ENCODE data around the gene SETBP1.
A peak's percentile ranks its signal among the peaks of the same experiment; 100 is the strongest.

SETBP1 gene

DNA sequence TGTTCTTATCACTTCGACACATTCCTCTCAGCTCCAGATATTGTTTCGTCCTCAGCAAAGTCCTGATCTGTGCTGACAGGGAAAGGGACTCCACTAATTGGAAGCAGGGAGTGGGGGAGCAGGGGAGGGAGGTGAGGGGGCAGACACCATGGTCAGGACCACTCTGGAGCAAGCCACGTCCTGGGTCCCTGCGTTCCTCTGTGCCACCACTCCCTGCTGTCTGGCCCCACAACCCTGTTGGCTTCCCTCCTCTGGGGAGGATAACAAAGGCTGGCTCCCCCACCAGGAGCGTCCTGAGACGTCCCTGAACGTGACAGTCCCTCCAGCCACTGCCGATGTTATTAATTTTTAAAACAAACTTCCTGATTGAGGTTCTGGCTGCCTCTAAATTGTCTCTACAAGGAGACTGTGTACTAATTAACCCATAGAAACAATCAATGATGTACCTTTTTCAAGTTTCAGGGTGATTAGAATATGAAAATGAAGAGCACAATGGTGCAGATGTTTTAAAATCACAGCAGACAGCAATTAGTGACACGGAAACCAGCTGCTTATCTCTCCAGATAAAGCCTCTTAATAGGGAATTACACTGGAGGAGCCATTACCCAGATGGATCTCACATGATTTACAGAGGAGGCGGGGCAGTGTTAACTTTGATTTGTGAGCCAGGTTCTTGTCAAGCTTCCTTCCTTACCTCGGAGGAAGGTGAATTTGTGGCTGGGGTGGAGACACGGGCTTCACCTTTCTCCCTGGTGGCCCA is 257.5 kb downstream of the SETBP1 start:
- DNase-seq (ENCODE audit: low spot score), result no peak

DNA sequence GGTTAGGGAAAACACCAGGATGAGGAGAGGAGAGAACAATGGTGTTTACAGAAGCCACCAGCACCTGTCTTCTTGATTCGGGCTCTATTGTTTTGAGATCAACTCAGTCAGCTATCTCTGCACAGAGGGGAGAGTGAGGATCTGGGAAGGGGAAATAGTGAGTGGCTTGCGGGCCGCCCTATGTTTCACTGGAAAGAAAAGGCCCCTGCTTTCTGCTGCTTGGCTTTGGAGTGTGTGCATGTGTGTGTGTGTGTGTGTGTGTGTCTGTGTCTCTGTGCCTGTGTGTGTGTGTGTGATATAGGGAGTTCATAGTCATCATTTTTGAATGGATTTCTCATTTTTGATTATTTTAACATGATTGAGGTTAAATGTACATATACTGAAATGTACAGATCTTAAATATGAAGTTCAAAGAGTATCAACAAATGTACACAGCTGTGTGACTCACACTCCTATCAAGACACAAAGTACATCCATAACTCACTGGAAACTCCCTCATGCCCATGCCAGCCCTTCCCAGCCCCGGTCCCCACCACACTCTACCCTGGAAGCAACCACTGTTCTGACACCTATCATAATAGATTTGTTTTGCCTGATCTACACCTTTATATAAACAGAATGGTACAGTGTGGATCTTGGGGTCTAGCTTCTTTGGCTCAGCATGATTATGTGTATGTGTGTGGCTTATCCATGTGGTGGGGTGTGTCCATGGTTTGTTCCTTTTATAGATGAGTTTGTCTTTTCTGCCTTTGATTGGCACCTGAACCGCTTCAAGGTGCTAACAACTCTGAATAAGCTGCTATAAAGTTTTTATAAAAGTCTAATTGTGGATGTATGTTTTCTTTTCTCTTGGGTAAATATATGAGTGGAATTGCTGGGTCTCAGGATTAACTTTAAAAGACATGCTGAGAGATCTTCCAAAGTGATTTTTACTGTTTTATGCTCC is 258.3 kb downstream of the SETBP1 start:
- peak; percentile 52 for DNase-seq (ENCODE audit: low spot score)

DNA sequence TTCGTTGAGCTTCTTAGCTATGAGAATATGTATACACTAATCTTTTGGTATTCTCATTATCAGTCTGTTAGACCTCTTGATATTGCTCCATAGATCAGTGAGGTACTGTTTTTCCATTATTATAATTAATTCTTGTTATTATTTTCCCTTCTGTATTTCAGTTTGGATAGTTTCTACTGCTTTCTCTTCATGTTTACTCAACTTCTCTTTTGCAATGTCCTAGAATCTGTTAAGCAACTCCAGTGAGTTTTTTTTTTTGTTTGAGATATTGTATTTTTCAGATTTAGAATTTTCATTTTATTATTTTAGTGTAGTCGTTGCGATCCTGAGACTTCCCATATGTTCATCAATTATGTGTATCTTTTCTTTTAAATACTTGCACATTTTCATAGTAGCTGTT is 260.8 kb downstream of the SETBP1 start:
- no peak for DNase-seq (ENCODE audit: low spot score)

DNA sequence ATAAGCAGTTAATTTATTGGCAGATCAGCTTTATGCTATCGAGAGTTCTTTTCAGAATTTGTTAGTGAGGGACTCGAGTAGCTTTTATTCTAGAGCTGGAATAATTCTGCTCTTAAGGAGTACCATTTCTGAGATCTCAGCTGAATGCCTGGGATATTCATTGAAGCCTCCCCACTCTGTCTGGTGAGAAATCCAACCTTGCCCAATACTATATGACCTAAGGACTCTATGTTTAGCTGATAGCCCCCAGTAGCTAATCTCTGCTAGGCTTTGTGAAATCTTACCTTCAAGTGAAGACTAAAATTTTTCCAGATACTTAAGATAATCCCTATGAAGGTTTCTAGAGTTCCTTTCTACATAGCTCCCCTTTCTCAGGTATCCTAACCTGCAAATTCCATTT is 261.4 kb downstream of the SETBP1 start:
- no peak for DNase-seq (ENCODE audit: low spot score)

DNA sequence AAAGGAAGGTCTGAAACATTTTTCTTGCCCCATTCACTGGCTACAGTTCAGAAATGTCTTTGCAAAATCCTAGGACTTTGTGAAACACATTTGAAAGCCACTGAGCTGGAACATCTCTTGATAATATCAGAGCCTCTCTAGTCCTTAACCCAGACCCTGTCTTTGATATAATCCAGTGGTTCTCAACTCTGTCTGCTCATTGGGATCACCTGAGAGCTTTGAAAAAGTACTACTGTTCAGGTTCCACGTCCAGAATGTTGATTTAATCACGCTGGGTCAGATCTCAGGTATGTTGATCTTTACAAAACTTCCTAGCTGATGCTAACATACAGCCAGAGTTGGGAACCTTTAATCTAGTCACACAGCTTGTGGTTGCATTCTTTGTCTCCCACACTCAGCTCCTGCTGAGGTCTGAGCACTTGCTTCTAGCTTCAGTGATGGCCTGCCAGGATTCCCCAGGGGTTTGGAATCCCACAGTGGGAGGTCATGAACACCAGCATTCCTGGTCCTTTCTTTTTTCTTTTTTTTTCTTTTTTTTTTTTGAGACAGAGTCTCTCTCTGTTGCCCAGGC is 262.7 kb downstream of the SETBP1 start:
- peak; percentile 96 for DNase-seq (ENCODE audit: low spot score)

DNA sequence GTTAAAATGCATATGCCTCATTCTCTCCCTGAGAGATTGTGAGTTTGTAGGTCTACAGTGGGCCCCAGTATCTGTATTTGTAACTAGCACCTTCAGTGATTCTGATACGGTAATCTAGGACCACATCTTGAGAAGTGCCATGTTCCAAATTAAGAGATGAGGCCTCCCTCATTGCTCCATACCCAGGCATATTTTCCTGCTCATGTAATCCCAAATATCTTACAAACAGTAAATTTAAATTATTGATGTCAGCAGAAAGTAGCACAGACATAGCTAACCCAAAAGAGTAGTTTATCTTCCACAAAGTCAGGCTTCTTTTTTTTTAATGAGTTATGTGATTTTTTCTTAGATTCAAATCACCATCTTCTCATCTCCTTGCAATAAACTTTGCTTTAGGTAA is 263.8 kb downstream of the SETBP1 start:
- DNase-seq (ENCODE audit: low spot score), result no peak

DNA sequence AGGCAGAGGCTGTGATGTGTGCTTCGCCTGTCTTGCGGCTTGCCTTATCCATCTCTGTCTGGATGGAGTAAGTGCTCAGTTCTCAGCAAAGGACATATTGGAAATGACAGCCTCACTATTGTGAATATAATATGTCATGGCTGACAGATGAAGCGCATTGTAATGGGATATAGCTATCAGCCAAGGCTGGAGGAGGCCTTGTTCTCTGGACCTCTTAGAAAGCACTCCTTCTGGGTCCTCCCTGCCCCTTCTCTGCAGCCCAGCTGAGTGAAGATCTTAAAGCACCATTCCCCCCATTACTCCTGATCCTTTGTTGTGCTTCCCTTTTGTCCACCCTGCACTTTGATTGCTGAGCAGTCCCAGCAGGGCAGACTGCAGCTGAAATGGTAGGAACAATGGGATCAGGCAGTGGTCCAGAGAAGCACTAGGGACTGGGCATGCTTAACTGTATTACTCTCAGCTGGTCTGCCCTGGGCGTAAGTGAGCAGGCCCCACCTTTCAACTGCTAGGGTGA is 265.3 kb downstream of the SETBP1 start:
- DNase-seq (ENCODE audit: low spot score), result no peak

DNA sequence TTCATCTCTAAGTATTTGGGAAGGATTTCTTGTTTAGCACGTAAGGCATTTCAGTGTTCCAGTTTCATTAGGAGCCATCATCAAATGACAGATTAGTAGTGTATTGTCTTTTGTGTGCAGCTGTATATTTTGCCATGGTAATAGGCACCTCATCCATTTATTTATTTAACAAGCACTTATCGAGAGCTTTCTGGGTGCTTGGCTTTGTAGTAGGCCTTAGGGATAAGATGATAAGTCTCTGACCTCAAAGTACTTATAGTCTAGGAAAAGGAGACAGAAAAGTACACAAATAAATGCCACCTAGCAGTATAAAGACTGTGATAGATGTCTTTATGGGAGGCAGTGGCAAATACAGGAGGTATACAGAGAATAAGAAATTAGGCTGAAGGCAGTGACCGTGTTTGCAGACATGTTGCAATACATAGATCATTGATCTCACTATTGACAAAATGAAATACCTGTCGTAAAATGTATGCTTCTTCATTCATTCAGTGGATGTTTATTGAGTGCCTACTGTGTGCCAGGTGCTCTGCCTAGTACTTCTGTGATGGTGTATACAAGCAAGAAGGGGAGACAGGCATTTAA is 265.9 kb downstream of the SETBP1 start:
- no peak for DNase-seq (ENCODE audit: low spot score)

DNA sequence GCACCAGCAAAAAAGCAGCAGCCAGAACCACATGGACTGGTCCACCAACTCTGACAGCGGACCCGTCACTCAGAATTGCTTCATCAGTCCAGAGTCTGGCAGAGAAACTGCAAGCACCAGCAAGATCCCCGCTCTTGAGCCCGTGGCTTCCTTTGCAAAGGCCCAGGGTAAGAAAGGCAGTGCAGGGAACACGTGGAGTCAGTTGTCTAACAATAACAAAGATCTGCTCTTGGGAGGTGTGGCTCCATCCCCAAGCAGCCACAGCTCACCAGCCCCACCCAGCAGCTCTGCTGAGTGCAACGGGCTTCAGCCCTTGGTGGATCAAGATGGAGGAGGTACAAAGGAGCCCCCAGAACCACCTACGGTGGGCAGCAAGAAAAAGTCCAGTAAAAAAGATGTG is 269.3 kb downstream of the SETBP1 start:
- DNase-seq (ENCODE audit: low spot score), result no peak

DNA sequence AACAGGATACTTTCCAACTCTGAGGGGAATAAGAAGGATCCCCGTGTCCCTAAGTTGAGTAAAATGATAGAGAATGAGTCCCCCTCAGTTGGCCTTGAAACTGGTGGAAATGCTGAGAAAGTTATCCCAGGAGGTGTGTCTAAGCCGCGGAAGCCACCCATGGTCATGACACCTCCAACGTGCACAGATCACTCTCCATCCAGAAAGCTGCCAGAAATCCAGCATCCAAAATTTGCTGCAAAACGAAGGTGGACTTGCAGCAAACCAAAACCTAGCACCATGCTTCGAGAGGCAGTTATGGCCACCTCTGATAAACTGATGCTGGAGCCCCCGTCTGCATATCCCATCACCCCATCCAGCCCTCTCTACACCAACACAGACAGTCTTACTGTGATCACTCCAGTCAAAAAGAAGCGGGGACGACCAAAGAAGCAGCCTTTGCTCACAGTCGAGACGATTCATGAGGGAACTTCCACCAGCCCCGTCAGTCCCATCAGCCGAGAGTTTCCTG is 270.1 kb downstream of the SETBP1 start:
- no peak for DNase-seq (ENCODE audit: low spot score)

DNA sequence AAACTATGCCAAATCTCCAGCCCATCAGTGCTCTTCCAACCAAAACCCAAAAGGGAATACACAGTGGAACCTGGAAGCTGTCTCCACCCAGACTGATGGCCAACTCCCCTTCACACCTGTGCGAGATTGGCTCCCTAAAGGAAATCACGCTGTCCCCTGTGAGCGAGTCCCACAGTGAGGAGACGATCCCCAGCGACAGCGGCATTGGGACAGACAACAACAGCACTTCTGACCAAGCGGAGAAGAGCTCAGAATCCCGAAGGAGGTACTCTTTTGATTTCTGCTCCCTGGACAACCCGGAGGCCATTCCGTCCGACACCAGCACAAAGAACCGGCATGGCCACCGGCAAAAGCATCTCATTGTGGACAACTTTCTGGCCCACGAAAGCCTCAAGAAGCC is 271.1 kb downstream of the SETBP1 start:
- no peak for DNase-seq (ENCODE audit: low spot score)

DNA sequence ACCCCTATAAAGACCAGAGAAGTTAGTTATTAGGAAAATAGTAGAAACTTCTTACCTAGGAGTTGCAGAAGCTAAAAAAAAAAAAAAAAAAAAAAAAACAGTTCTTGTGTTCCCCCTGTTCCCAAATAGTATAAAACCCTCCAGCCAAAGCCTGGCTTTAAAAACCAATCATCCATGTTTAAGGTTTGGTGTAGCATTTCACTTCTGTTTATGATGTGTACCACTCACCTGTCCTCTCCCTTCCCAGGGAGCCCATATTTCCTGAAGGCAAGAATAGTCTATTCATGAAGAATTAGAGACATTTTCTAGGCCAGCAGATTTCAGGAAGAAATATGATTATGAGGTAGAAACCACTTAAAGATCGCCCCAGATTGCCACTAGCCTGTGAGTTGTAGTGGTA is 273.6 kb downstream of the SETBP1 start:
- no peak for DNase-seq (ENCODE audit: low spot score)

DNA sequence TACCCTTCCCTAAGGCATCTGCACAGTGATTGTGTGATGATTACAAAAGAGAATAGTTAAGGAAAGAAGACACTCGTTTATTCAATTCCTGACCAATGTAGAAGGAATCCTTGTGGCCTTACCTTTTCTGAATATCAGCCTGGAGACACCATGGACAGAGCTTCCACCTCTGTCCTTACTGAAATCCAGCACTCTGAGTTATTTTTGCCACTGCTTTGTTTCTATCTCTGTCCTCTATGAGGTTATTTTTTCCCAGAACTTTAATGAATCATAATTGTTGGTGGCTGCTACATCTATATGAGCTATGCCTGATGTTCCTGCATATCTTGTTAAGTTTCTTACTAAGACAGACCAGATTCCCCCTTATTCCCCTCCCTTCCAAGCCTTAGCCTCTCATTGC is 275.1 kb downstream of the SETBP1 start:
- no peak for DNase-seq (ENCODE audit: low spot score)

DNA sequence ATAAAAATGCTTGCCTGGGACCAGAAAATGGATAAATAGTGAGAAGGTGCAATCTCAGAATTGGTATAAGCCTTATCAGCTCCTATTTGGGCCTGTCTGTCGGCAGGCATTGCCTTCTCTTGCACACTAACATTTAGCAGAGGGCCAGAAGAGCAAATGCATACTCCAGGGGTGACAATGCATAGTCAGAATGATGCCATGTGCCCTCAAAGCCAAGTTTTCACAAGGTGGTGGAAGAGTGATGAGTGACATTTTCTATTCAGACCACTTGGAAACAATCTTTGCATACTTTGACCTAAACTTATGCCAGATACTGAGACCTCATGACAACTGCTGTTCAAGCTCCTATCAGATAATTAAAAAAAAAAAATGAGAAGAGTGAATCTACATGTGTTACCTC is 276.3 kb downstream of the SETBP1 start:
- DNase-seq (ENCODE audit: low spot score), result no peak

DNA sequence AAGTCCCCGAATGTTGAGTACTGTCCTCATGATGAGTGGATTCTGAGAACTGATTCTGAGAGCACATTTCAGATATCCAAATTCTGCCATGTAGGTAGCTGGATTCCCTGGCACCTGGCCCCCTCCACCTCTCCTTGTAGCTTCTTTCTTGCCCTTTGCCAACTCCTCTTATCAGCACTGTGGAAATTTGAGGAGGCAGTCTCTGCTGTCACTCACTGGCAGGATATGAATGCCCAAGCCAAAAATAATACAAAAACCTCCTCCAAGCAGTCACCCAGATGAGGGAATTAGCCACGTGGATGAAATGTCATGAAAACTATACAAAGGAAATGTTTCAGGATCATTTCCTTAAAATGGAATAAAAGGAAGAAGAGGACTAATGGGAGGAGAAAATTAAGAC is 276.8 kb downstream of the SETBP1 start:
- DNase-seq (ENCODE audit: low spot score), result no peak

DNA sequence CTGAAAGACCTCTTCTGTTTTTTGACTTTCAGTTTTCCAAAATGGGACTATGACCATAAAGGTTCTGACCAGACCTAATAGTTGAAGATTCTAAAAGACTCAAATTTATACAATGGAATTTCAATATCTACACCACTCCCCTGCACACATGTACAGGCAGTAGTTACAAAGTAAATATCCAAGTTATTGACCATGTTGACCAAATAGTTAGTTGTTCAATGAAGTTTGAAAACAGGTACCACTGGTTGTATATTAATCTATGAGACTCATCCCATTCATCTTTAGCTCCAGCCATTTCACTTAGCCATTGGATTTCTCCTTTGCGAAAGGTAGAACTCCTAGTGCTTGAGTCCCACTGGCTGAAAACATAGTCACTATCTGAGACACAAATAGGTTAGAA is 277.4 kb downstream of the SETBP1 start:
- DNase-seq (ENCODE audit: low spot score), result no peak

DNA sequence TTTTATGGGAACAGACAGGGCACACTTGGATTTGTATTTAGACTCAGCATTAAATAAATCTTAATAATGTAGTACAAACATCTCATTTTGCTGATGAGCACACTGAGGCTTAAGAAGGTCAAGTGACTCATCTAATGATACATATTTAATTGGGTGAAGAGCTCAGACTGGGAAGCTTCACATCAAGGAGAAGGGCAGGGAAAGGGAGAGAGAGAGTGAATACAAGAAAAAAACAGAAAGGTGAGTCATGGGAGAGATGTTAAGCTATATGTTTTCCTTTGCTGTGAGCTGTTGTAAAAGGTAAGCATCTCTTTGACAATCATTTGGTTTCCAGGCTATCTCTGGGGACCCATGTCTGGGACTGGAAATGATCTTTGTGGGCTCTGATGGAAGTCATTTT is 277.8 kb downstream of the SETBP1 start:
- peak; percentile 25 for DNase-seq (ENCODE audit: low spot score)

DNA sequence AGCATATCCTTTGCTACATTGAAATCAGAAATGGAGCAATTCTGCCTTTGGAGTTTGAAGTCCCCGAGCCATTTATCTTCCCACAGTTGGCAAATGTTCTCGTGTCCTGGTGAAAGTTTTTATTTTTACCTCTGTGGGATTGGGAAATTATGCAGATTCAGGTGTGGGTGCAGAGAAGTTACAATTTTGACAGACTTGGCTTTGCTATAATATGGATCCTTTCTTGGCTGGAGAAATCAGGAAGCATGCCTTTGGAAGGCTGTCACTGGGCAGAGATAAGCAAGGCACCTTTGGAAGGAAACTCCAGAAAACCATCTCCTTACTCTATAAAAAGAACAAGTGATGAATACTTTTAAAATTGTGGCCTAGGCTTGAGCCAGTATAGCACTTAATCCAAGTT is 278.3 kb downstream of the SETBP1 start:
- DNase-seq (ENCODE audit: low spot score), result no peak

DNA sequence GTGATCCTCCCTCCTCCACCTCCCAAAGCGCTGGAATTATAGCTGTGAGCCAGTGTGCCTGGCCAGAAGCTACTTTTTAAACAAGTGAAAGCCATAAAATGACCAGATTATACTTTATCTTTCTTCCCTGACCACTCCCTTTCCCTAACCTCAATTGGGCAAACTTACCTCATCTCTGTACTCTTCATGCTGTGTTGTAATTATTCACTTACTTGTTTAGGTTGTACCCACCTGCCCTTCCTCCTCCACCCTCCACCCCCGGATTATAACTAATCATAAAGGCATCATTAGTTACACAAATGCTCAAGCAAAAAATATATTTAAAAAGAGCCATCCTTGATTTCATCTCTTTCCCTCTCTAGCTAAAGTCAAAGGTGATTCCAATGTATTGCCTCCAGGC is 279.9 kb downstream of the SETBP1 start:
- DNase-seq (ENCODE audit: low spot score), result no peak

DNA sequence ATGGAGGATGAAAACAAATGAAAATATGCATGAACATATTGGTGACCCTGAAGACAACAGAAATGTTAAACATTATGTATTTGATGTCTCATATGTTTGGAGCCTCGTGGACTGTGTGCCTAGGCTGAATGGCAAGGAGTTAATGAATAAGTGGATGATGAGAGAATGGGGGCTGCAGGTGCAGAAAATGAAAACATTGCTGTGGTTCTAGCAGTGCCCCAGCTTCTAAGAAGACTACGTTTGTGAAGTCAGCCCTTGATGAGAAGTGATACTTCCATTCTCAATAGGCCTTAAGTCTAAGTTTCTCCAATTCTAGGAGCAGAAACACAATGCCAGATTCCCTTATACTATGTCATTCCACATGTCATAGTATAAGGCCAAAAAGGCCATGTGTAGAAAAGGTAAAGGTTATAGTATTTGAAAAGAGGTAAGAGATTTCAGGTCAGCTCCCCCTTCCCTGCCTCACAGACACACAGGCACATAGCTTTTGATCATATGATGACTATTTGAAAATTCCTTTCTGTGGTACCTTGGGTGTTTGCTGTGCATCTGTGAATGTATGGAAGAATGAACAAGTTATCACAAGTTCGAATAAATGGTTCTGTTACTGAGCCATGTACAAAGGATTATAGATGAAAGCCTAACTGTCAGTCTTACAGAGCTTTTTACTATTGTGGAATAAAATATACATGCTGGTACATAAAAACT is 280.8 kb downstream of the SETBP1 start:
- DNase-seq (ENCODE audit: low spot score), result no peak

DNA sequence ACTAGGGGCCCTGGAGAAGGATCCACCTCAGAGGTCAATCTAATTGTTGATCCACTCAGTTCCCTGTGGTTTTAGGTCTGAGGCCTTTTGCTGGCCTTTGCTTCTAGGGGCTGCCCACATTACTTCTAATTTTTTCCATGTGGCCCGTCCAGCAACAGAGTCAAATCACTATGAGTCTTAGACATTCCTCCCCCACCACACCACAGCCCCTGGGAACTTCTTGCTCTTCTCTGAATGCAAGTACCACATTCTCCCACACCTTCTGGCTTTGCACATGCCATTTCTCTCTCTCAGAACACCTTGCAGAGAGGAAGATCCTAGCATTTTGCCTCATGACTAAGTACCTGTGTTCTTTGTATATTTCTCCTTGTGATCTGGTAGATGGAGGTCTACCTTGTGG is 286.9 kb downstream of the SETBP1 start:
- DNase-seq (ENCODE audit: low spot score), result no peak

DNA sequence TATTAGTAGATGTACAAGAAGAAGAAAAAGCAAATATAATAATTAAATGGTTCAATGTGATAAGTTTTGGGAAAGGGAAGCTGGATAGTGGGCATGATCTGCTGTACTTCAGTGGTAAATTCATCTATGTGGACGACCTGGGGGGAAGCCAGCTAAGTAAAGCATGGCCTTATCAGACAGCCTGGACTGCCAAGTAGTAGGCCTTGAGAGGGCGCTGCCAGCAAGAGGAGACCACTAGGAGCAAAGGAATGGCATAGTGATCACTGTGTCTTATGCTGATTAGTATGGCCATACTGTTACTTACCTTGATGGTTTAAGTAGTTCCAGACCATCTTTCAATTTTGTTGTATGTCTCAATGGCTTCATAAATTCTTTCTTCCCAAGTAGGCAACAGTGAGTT is 287.6 kb downstream of the SETBP1 start:
- DNase-seq (ENCODE audit: low spot score), result no peak
